GM19463 (cell line): ENCODE data around the gene ARID3C.
"Not testable (repeated sequence)": the region's sequence is repeated elsewhere in the genome, so short reads cannot be mapped to it uniquely, and the experiment has no call there.

Experiments used
- ATAC-seq: cut with Tn5 transposase; IDR thresholded peaks from one replicate; pipeline ENCODE4 v1.9.1; 2021; ENCODE audit warnings: mild to moderate bottlenecking, moderate library complexity; ENCODE audit not compliant: unreplicated experiment

The ARID3C gene

GRCh38 chr9:34653151-34654072, 24.5 kb upstream of the ARID3C start:
- no peak for ATAC-seq

GRCh38 chr9:34652602-34653000, 23.7 kb upstream of the ARID3C start:
- ATAC-seq, result no peak

GRCh38 chr9:34651876-34652601, 23.2 kb upstream of the ARID3C start, which contains the start of gene IL11RA:
IL11RA (plus strand) TSS chr9:34652185; CDS start chr9:34655218, 3,033 bp downstream.
- no peak for ATAC-seq

- no peak for ATAC-seq
Measured at GRCh38 chr9:34651321-34651720, 22.5 kb upstream of the ARID3C start.

- no peak for ATAC-seq
Measured at GRCh38 chr9:34650816-34651215, 21.9 kb upstream of the ARID3C start.

- no peak for ATAC-seq
Measured at GRCh38 chr9:34648673-34649072, 19.8 kb upstream of the ARID3C start.

- no peak for ATAC-seq
Measured at GRCh38 chr9:34647651-34648050, 18.8 kb upstream of the ARID3C start.

GRCh38 chr9:34647084-34647403, 18.2 kb upstream of the ARID3C start:
- ATAC-seq, result no peak

- ATAC-seq, result peak; percentile 93
Measured at GRCh38 chr9:34646211-34647083, 17.6 kb upstream of the ARID3C start, which contains the start of gene GALT. GALT (plus strand) TSS chr9:34646675; CDS start chr9:34646705, 30 bp downstream.

- ATAC-seq, result no peak
Measured at GRCh38 chr9:34644766-34645314, 16.0 kb upstream of the ARID3C start.

- ATAC-seq, result no peak
Measured at GRCh38 chr9:34642679-34643078, 13.8 kb upstream of the ARID3C start.

GRCh38 chr9:34639322-34639721, 10.5 kb upstream of the ARID3C start:
- not testable (repeated sequence) for ATAC-seq

- no peak for ATAC-seq
Measured at GRCh38 chr9:34638138-34638445, 9.2 kb upstream of the ARID3C start.

- peak; percentile 86 for ATAC-seq
Measured at GRCh38 chr9:34637356-34638137, 8.7 kb upstream of the ARID3C start, which contains the start of gene SIGMAR1. SIGMAR1 (minus strand) TSS chr9:34637787; CDS start chr9:34637697, 90 bp downstream.

GRCh38 chr9:34636791-34637355, 8.0 kb upstream of the ARID3C start:
- ATAC-seq, result no peak

GRCh38 chr9:34635556-34635955, 6.7 kb upstream of the ARID3C start:
- ATAC-seq, result no peak

- ATAC-seq, result no peak
Measured at GRCh38 chr9:34634551-34635248, 5.8 kb upstream of the ARID3C start.

GRCh38 chr9:34633851-34634550, 5.1 kb upstream of the ARID3C start:
- ATAC-seq, result peak; percentile 28
